ENCODE measurements around the gene ATP5F1A.
"Not testable (repeated sequence)": the region's sequence is repeated elsewhere in the genome, so short reads cannot be mapped to it uniquely, and the experiment has no call there.

The ATP5F1A gene

DNA sequence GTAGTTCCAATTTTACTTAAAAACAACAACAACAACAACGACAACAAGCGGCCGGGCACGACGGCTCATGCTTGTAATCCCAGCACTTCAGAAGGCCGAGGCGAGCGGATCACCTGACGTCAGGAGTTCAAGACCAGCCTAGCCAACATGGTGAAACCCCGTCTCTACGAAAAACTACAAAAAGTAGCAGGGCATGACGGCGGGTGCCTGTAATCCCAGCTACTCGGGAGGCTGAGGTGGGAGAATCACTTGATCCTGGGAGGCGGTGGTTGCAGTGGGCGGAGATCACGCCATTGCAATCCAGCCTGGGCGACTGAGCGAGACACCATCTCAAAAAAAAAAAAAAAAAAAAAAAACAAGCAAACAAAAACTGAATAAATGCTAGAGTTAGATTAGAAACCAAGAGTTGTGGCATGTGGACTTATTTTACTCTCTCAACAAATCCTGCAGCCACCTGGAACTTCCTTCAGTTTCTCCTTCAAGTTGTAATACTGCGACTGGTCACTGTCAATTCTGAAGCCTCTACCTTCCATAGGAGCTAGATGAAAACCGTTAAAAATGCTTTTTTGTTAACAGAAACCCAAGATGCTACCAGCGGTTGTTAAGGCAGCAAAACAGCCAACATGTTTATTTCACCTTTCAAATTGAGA is 1.3 kb downstream of the ATP5F1A start:
- peak overlapping the region; percentile 98 for H3K27ac ChIP-seq
- TF ChIP-seq, protein P1, sequence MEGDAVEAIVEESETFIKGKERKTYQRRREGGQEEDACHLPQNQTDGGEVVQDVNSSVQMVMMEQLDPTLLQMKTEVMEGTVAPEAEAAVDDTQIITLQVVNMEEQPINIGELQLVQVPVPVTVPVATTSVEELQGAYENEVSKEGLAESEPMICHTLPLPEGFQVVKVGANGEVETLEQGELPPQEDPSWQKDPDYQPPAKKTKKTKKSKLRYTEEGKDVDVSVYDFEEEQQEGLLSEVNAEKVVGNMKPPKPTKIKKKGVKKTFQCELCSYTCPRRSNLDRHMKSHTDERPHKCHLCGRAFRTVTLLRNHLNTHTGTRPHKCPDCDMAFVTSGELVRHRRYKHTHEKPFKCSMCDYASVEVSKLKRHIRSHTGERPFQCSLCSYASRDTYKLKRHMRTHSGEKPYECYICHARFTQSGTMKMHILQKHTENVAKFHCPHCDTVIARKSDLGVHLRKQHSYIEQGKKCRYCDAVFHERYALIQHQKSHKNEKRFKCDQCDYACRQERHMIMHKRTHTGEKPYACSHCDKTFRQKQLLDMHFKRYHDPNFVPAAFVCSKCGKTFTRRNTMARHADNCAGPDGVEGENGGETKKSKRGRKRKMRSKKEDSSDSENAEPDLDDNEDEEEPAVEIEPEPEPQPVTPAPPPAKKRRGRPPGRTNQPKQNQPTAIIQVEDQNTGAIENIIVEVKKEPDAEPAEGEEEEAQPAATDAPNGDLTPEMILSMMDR (conservative IDR thresholded peaks at IDR 0.05) = no peak
- TF ChIP-seq ZFX (IDR thresholded peaks at IDR 0.05) = no peak

DNA sequence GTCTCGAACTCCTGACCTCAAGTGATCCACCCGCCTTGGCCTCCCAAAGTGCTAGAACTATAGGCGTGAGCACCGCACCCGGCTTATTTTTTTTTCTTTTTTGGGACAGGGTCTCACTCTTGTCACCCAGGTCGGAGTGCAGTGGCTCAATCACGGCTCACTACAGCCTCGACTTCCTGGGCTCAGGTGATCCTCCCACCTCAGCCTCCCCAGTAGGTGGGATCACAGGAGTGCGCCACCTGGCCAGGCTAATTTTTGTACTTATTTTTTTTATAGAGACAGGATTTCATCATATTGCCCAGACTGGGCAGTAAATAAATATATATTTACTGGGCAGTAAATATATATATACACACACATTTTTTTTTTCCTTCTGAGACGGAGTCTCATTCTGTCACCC is 2.6 kb downstream of the ATP5F1A start:
- no peak overlapping the region for H3K27ac ChIP-seq
- TF ChIP-seq, protein P1 (conservative IDR thresholded peaks at IDR 0.05) = no peak
- no peak for TF ChIP-seq ZFX (IDR thresholded peaks at IDR 0.05)

DNA sequence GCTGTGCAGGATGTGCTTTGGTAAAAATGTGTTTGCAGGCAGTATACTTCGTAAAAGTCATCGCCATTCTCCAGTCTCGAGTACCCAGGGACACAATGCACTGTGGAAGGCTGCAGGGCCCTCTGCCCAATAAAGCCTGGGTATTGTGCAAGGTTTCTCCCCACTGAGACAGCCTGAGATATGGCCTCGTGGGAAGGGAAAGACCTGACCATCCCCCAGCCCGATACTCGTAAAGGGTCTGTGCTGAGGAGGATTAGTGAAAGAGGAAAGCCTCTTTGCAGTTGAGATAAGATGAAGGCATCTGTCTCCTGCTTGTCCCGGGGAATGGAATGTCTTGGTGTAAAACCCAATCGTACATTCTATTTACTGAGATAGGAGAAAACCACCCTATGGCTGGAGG is 9.6 kb downstream of the ATP5F1A start:
- not testable (repeated sequence) for H3K27ac ChIP-seq

DNA sequence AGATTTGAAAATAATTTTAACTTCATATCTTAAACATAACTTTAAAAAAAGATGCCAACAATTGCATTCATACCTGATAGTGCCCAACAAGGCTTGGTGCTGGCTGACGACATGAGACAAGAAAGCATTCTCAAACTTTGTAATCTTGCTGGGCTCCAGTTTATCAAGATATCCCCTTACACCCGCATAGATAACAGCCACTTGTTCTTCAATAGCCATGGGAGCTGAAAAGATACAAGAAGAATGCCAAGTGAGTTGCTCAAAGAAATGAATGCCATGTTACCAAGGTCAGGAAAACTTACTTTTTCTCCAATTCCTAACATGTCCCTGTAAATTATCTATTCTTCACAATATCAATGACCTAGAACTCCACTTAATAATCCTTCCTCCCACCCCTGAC is 13.7 kb downstream of the ATP5F1A start:
- H3K27ac ChIP-seq = no peak overlapping the region
- no peak for TF ChIP-seq ZFX (IDR thresholded peaks at IDR 0.05)
- TF ChIP-seq, protein P1 (conservative IDR thresholded peaks at IDR 0.05) = no peak

DNA sequence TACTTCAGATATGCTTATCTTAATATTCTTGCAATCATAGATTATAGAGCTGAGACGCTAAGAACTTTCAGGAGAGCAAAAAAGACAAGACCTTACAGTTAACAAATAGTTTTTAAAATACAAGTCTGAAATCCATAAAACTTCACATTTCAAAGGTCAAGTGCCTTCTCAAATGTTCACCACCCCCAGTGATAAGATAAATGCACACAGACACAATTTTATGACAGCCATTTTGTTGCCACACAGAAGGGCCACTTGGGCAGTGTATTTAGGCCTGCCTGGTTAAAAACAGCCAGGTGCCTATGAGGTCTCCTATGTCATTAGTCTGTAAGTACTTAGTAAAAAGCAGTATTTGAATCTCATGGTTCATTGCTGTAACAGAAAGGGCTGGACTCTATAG is 17.9 kb downstream of the ATP5F1A start:
- no peak overlapping the region for H3K27ac ChIP-seq
- no peak for TF ChIP-seq ZFX (IDR thresholded peaks at IDR 0.05)
- TF ChIP-seq, protein P1 (conservative IDR thresholded peaks at IDR 0.05) = no peak

DNA sequence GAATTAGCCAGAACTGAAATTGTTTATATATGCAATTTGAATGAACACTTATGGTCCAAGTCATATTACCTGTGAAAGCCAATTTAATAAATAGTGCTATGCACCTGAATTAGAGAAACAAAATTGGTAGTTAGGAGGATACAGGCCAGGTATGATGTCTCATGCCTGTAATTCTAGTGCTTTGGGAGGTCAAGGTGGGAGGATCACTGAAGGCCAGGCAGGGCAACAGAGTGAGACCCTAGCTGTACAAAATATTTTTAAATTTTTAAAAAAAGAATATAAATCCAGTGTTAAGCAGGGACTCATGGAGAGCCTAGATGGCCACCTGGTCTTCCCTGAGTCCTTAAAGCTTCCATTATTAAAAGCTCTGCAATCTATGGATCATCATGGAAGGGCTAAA is 18.8 kb downstream of the ATP5F1A start:
- TF ChIP-seq, protein P1 (conservative IDR thresholded peaks at IDR 0.05) = no peak
- TF ChIP-seq ZFX (IDR thresholded peaks at IDR 0.05) = no peak

DNA sequence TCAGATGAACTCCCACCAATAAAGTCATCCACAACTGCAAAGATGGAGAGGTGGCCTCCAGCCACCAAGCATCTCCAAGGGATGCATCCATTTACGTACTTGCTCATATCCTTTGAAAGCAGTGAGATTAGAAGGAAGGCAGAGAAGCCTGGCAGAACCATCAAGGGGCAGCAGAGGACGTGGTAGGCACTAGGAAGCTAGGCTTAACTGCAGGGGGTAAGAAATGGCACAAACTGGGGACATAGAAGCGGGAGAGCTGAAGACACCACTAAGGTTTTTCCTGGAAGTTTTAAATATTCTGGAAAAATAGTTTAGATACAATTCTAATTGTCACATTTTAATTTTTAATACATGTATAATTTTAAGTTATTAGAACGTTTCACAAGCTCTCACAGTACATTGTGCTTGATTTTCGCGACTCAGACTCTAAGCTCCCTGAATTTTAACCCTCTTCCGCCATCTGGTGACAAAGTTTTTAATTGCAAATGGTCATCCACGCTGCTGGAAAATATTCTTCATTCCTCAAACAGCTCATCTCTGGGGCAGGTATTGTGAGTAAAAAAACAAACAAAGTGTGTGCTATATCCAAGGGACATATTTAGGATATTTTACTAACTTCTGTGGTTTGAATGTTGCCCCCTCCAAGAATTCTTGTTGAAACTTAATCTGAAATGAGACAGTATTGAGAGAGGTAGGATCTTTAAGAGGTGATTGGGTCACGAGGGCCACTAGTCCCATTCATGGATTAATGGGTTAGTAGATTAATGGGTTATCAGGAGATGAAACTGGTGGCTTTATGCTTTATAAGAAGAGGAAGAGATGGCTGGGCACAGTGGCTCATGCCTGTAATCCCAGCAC is 24.4 kb downstream of the ATP5F1A start:
- H3K27ac ChIP-seq = no peak overlapping the region
- TF ChIP-seq, protein P1 (conservative IDR thresholded peaks at IDR 0.05) = peak; percentile 71
- TF ChIP-seq ZFX (IDR thresholded peaks at IDR 0.05) = no peak

More for the DNA sequence above, 18.8 kb downstream of the ATP5F1A start:
- H3K27ac ChIP-seq = no peak overlapping the region
